RWPE1 (cell line): ENCODE measurements around the gene CUEDC2.

Experiments
- CTCF ChIA-PET: fragments of 350-600 bp; sonication (Branson Sonifier 250); formaldehyde crosslinking; extraction: SDS; loops from one replicate; lab custom pipeline; 2021; lab: Yijun Ruan, JAX
- POLR2A ChIA-PET: fragments of 400-600 bp; formaldehyde crosslinking; extraction: SDS; loops from one replicate; lab custom pipeline; 2020; ENCODE audit warnings: antibody characterized with exemption; ENCODE audit not compliant: low non-redundant PET; lab: Yijun Ruan, JAX
- DNase-seq: peaks from one replicate; pipeline ENCODE4 v3.0.0; 2012; ENCODE audit warnings: low spot score
- H3K27ac ChIP-seq: fragments of 450-650 bp; 2 replicates; pipeline ENCODE4 v1.5.1; 2017
- TF ChIP-seq, protein P1 (sequence below): fragments of 450-650 bp; conservative IDR thresholded peaks from 2 replicates; pipeline ENCODE4 v1.5.1; 2017; ENCODE audit warnings: low read depth, mild to moderate bottlenecking

CUEDC2 gene

DNA sequence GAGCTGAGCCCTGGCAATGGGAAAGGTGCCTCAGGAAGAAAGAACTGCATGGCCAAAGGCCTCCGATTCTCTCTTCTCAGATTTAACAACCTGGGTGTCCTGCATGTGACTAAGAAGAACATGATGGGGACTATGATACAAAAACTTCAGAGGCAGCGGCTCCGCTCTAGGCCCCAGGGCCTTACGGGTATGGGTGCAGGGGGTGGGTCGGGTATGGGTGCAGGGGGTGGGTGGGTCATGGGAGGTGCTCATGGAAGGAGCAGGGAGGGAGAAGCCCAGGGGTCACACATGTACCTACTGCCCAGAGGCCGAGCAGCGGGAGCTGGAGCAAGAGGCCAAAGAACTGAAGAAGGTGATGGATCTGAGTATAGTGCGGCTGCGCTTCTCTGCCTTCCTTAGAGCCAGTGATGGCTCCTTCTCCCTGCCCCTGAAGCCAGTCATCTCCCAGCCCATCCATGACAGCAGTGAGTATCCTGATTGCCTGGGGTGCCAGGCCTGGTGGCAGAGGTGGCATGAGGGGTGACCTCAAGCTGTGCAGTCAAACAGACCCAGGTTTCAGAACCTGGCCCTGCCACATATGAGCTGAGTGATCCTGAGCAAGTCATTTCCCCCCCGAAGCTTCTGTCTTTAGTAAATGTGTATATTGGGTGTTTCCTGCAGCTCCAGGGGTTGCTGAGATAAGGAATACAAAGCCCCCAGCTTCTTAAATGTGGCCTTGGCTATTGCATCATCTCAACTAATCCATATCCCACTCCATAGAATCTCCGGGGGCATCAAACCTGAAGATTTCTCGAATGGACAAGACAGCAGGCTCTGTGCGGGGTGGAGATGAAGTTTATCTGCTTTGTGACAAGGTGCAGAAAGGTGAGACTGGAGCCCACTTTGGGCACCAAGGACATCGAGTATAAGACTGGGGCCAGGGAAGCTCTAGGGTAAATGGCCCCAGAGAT is 34.9 kb downstream of the CUEDC2 start:
- no peak for DNase-seq
- TF ChIP-seq, protein P1, sequence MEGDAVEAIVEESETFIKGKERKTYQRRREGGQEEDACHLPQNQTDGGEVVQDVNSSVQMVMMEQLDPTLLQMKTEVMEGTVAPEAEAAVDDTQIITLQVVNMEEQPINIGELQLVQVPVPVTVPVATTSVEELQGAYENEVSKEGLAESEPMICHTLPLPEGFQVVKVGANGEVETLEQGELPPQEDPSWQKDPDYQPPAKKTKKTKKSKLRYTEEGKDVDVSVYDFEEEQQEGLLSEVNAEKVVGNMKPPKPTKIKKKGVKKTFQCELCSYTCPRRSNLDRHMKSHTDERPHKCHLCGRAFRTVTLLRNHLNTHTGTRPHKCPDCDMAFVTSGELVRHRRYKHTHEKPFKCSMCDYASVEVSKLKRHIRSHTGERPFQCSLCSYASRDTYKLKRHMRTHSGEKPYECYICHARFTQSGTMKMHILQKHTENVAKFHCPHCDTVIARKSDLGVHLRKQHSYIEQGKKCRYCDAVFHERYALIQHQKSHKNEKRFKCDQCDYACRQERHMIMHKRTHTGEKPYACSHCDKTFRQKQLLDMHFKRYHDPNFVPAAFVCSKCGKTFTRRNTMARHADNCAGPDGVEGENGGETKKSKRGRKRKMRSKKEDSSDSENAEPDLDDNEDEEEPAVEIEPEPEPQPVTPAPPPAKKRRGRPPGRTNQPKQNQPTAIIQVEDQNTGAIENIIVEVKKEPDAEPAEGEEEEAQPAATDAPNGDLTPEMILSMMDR: no peak
- ChIA-PET POLR2A (no interaction called here), CTCF (interaction anchor here (3.2 to 8.9 kb wide), 4 partner anchors 13 to 167 kb away, joined by 27 to 108 read pairs (median 60); partner anchors contain the start of gene FBXL15)
- peak overlapping the region; percentile 85 for H3K27ac ChIP-seq

DNA sequence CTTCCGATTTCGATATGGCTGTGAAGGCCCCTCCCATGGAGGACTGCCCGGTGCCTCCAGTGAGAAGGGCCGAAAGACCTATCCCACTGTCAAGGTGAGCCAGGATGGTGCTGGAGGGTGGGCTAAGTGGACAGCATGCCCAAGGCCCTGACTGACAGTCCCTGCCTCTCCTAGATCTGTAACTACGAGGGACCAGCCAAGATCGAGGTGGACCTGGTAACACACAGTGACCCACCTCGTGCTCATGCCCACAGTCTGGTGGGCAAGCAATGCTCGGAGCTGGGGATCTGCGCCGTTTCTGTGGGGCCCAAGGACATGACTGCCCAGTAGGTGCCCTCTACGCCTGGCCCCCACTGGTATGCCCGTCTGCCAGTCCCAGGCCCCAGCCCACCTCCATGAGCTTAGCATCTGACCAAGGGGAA is 35.6 kb downstream of the CUEDC2 start:
- ChIA-PET CTCF (interaction anchor here (4.6 to 7.6 kb wide), 2 partner anchors 25 to 166 kb away, joined by 41 to 108 read pairs; partner anchors contain the start of gene FBXL15), POLR2A (interaction anchor here (0.6 kb wide), 1 partner anchor 184 kb away, joined by 7 read pairs; no protein-coding TSS in a partner anchor)
- H3K27ac ChIP-seq: peak overlapping the region; percentile 85
- TF ChIP-seq, protein P1: no peak
- no peak for DNase-seq

DNA sequence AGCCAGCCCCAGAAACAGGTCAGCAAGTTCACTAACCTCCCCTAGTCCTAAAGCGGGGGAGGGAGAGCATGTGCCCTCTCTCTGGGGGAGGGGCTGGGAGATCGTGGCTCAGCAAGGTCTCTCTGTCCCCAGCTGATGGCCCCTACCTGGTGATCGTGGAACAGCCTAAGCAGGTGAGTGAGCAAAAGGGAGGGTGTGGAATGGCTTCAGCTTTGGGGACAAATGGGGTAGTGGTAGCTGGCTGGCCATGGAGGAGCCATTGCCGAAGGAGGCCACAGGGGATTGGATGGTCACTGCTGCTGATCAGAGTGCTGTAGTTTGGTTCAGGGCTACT is 36.1 kb downstream of the CUEDC2 start:
- peak overlapping the region; percentile 85 for H3K27ac ChIP-seq

DNA sequence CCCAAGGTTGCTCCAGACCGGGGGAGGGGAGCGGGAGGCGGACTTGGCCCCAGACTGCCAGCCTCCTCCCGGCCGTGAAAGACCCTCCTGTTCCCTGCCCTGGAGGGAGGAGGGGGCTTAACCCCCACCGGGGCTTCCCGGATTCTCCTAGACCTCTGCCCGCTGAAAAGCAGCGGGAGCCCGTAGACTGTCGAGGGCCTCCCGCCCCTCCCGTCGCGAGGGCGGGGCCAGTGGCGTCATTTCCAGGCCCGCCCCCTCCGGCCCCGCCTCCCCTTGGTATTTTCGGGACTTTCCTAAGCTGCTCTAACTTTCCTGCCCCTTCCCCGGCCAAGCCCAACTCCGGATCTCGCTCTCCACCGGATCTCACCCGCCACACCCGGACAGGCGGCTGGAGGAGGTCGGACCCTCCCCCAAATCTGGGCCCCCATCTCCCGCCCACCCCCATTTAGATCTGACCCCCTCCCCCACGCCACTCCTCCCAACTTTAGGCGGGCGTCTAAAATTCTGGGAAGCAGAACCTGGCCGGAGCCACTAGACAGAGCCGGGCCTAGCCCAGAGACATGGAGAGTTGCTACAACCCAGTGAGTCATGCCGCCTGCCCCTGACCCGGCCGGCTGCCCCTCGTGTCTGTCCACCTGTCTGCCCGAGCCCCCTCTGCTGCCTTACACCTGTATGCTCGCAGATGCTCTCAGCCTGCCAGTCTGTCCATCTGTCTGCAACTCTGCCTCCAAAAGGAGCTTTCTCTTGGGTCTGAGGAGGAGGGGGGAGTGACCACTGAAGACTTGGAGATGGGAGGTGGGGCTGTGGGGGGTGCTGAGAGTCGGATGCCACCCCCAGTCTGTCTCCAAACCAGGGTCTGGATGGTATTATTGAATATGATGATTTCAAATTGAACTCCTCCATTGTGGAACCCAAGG is 36.7 kb downstream of the CUEDC2 start, which contains the start of gene NFKB2:
NFKB2 (plus strand) TSS at position 306 of the 917 bp plus-strand sequence; CDS start at position 561, 255 bp downstream.
- H3K27ac ChIP-seq: peak within 1 kb of the TSS; percentile 85
- DNase-seq: peak; percentile 95
- ChIA-PET CTCF (interaction anchor here (0.6 to 7.6 kb wide), 9 partner anchors 9 to 1261 kb away, joined by 3 to 108 read pairs (median 12); partner anchors contain the start of gene FBXL15), POLR2A (interaction anchor here (0.5 to 2.4 kb wide), 4 partner anchors 25 to 167 kb away, joined by 3 to 14 read pairs (median 3); partner anchors contain the start of gene FBXL15)
- TF ChIP-seq, protein P1: no peak

More for the DNA sequence above, 36.1 kb downstream of the CUEDC2 start:
- TF ChIP-seq, protein P1: no peak
- CTCF ChIA-PET: interaction anchor here (0.7 to 7.6 kb wide), 4 partner anchors 26 to 1262 kb away, joined by 6 to 108 read pairs (median 27); partner anchors contain the start of gene FBXL15
- POLR2A ChIA-PET: interaction anchor here (0.6 to 1.0 kb wide), 2 partner anchors 130 to 185 kb away, joined by 3 to 7 read pairs; no protein-coding TSS in a partner anchor
- no peak for DNase-seq

DNA sequence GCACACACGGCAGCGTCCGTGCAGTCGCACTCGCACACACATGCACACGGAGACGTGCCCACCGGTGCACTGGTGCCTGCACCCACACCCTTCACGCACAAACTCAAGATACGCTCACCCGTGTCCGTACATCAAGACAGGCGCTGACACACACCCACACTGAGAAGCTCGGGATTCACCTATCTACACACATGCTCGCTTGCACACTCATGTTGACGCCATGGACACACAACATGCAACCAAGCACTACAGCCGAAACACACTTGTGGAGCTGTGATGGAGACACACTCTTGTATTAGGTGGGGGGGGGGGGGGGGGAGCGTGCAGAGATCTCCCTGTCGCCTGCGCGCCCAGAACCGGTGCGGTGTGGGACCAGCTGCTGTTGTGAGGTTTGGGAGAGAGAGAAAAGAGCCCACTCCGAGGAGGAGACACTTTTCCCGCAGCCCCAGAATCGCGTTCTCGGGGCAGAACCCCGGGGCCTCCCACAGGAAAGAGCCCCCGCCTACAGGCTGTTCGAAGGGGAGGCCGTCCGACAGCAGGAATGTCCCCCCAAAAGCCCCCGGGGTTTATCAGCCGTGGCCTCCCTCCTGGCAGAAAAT is 37.5 kb downstream of the CUEDC2 start:
- DNase-seq: peak; percentile 59
- ChIA-PET CTCF (interaction anchor here (0.6 to 7.6 kb wide), 10 partner anchors 9 to 172 kb away, joined by 3 to 108 read pairs (median 10); partner anchors contain the start of gene FBXL15), POLR2A (interaction anchor here (0.5 to 2.4 kb wide), 2 partner anchors 26 to 166 kb away, joined by 3 to 14 read pairs; partner anchors contain the start of gene FBXL15)
- TF ChIP-seq, protein P1: no peak
- peak overlapping the region; percentile 85 for H3K27ac ChIP-seq
